Adrenal gland (tissue), 12 donors: Measurements from ENCODE around the gene TAF13. TPM values are rescaled to one million over a fixed set of nuclear protein-coding genes. Genes with fewer than 3 reads are reported as not detected.

Source experiments
- DNase-seq, 7 donors: peaks; one replicate each; pipeline ENCODE4 v3.0.0-alpha.2; 2019 to 2020
- H3K27ac ChIP-seq, 5 donors: fragments of 200-600 bp; sonication (generic) in 4 of 5; 1 replicate in 3 of 5; 2 replicates in 2 of 5; pipeline versions ENCODE4 v1.5.1 to v1.8.0; 2016 to 2020; ENCODE audit warnings: mild to moderate bottlenecking in 1 of 5
- H3K27me3 ChIP-seq: fragments of 200-600 bp; 2 replicates; pipeline ENCODE4 v1.8.0; 2021
- H3K36me3 ChIP-seq, 2 donors: fragments of 200-600 bp; replicated peaks in 1 of 2; 1 replicate in 1 of 2; 2 replicates in 1 of 2; pipeline versions ENCODE4 v1.5.1 to v1.8.0; 2018 to 2022
- H3K4me1 ChIP-seq, 2 donors: fragments of 200-600 bp; replicated peaks in 1 of 2; 1 replicate in 1 of 2; 2 replicates in 1 of 2; pipeline versions ENCODE4 v1.5.1 to v1.8.0; 2018 to 2021
- H3K4me3 ChIP-seq, 4 donors: fragments of 200-600 bp; sonication (generic) in 3 of 4; one replicate each; pipeline ENCODE4 v1.5.1; 2016 to 2018
- H3K9me3 ChIP-seq, 3 donors: fragments of 200-600 bp; sonication (generic) in 1 of 3; replicated peaks in 1 of 3; 1 replicate in 2 of 3; 2 replicates in 1 of 3; pipeline versions ENCODE4 v1.5.1 to v1.8.0; 2016 to 2021
- POLR2A ChIP-seq, 2 donors: fragments of 450-650 bp; IDR thresholded peaks; one replicate each; pipeline ENCODE4 v1.6.1; 2017; ENCODE audit warnings: antibody characterized with exemption in 2 of 2, mild to moderate bottlenecking in 2 of 2, moderate library complexity in 1 of 2
- WGBS, 4 donors: extraction: QIAGEN DNeasy Blood & Tissue Kit in 2 of 4; methylation state at CpG; one replicate each; pipeline versions ENCODE4 v1.1.5 to v1.1.7; 2013 to 2017; 5-methylcytosine and 5-hydroxymethylcytosine counted together
- intact Hi-C, 2 donors: fragments of 100-400 bp; cut with DNase I; formaldehyde crosslinking; loops; one replicate each; pipeline versions ENCODE4 v1.14.1 to v1.15.0; 2022 to 2023
- polyA plus RNA-seq, 3 donors: library from polyadenylated mRNA; stranded (reverse); fragments of 200-250 nt in 2 of 3; fragments of 350-450 nt in 1 of 3; fragmentation: Illumina TruSeq in 1 of 3; extraction: RNeasy Lipid Tissue Mini Kit (QIAGEN cat#74804) in 1 of 3; gene quantifications; one replicate each; pipeline ENCODE4 v1.2.3, GENCODE V29; 2013 to 2014
- total RNA-seq, 9 donors: library from RNA; depleted of rRNA in 4 of 9; stranded (reverse); fragments of >200 nt in 4 of 9; fragments of 120-200 nt in 1 of 9; fragmentation: NEBNext Ultra II Directional in 1 of 9; extraction: Animal tissue kit (Norgen Biotek cat#: 25700) in 1 of 9; gene quantifications; one replicate each; pipeline versions ENCODE4 v1.1.0 to v1.2.4, GENCODE V29; 2013 to 2023
- TF ChIP-seq, protein P1 (sequence below), 6 experiments: fragments of 450-650 bp in 4 of 6; fragments of 200-600 bp in 2 of 6; sonication (generic) in 1 of 6; IDR thresholded peaks; 1 replicate in 5 of 6; 2 replicates in 1 of 6; pipeline versions ENCODE4 v1.5.1 to v1.8.0; 2016 to 2021; ENCODE audit warnings: antibody characterized with exemption in 6 of 6, mild to moderate bottlenecking in 2 of 6, moderate library complexity in 1 of 6
- donor health status: healthy with polysubstance abuse.
- donor health status: Bipolar disorder and iron deficiency.
- donor health status: DM: yes; HTN: yes; CAD: no.
- donor health status: DM: no; HTN: no; CAD: no.
- donor health status: DM: no; HTN: no; CAD: no.
- donor health status: DM: yes; HTN: yes; CAD: no.

TAF13 gene
- total and polyA plus RNA-seq, 12 donors, result 11.7 to 96.5 (median 31.1) TPM

DNA sequence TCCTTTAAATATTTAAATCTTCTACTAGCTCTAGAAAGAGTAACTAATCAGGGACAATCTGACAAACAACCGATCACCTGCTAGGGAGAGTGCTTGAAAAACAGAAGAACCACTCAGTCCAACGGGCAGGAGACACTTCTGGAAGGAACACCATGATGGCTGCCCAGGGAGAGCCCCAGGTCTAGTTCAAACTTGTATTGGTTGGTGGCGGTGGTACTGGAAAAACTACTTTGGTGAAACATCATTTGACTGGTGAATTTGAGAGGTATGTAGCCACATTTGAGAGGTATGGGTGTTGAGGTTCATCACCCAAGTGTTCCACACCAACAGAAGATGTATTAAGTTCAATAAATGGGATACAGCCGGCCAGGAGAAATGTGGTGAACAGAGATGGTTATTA, 29.1 kb downstream of the TAF13 start:
- Histone ChIP-seq H3K27ac (no peak overlapping the region), H3K4me3 (no peak overlapping the region), H3K4me1 (peaks cover 0 to 4% of the 10 kb centered on the region in 2 donors), H3K36me3 (no peaks in the 10 kb centered on the region), H3K9me3 (no peaks in the 10 kb centered on the region), H3K27me3 (no peaks in the 10 kb centered on the region)
- peak in 1 of 7 donors; percentile 23 for DNase-seq
- intact Hi-C loops, result no loop called here
- TF ChIP-seq, protein P1, sequence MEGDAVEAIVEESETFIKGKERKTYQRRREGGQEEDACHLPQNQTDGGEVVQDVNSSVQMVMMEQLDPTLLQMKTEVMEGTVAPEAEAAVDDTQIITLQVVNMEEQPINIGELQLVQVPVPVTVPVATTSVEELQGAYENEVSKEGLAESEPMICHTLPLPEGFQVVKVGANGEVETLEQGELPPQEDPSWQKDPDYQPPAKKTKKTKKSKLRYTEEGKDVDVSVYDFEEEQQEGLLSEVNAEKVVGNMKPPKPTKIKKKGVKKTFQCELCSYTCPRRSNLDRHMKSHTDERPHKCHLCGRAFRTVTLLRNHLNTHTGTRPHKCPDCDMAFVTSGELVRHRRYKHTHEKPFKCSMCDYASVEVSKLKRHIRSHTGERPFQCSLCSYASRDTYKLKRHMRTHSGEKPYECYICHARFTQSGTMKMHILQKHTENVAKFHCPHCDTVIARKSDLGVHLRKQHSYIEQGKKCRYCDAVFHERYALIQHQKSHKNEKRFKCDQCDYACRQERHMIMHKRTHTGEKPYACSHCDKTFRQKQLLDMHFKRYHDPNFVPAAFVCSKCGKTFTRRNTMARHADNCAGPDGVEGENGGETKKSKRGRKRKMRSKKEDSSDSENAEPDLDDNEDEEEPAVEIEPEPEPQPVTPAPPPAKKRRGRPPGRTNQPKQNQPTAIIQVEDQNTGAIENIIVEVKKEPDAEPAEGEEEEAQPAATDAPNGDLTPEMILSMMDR (IDR thresholded peaks at IDR 0.05), result no peak
- no peak for TF ChIP-seq POLR2A (IDR thresholded peaks at IDR 0.05)
- 79 to 86% (median 81%) methylated on average over 4 of the region's 4 CpGs for WGBS, 4 donors

DNA sequence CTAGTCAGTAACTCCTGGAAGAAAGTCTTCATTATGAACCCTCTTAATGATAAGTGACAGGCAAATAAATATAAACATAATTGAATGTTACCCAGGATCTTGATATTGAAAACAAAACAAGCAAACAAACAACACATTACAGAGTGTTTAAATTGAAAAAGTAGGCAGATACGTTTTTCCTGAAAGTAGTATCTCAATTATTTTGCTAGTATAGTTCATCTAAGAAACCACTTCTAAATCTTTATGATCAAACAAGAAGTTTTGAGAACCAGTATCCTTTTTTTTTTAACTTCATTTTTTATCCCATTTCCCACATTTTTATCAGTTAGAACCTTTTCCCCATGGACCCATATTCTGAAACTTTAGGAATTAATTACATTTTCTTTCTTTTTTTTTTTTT, 30.2 kb downstream of the TAF13 start:
- 33 to 59% (median 42%) methylated on average over 1 of the region's 1 CpG for WGBS, 4 donors
- Histone ChIP-seq H3K36me3 (no peaks in the 10 kb centered on the region), H3K27me3 (no peaks in the 10 kb centered on the region), H3K4me1 (peaks cover 0 to 9% of the 10 kb centered on the region in 2 donors), H3K4me3 (no peak overlapping the region), H3K9me3 (no peaks in the 10 kb centered on the region), H3K27ac (no peak overlapping the region)
- DNase-seq, result no peak
- TF ChIP-seq POLR2A (IDR thresholded peaks at IDR 0.05), result no peak
- TF ChIP-seq, protein P1 (IDR thresholded peaks at IDR 0.05), result no peak
- intact Hi-C loops, result no loop called here

DNA sequence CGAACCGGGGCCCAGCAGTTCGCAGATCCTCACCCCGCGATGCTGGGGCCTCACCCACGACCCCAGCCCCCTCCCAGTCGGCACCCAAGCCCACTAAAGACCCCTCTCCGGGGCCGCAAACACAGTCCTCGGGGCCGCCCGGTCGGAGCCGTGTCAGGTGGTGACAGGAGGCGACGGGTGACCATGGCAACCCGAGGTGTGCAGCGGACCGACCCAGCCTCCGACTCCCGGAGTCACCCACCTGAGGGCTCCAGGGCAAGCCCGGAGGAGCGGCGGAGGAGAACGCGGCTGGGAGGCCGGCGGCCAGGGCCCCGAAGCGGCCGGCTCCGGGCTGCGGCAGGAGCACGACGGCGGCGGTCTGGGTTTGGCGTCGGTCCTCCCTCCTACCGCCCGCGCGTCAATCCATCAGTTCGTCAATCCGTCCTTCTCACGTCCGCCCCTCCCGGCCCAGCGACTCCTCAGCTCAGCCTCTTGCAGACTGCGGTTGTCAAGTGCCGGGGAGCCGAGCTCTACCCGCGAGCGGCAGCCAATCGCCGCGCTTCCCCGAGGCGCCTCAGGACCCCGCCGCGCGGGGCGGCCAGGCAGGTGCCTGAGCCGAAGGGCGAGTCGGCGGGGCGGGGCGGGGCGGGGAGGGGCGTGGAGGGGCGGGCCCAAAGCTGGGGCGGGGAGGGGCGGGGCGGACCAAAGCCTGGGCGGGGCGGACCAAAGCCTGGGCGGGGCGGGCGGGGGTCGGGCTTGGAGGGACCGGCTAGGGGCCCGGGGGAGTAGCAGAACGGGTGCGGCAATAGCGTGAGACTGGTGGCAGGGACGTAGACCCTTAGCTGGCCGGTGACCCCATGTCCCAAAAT, 34.0 kb downstream of the TAF13 start, which contains the start of gene WDR47:
Gene WDR47, minus strand, starts transcription at position 482 of the 848 bp plus-strand sequence. CDS start 18,590 bp downstream, outside the sequence.
- Histone ChIP-seq H3K36me3 (no peaks in the 10 kb centered on the region), H3K27me3 (no peaks in the 10 kb centered on the region), H3K4me1 (peaks cover 0 to 15% of the 10 kb centered on the region in 2 donors), H3K9me3 (no peaks in the 10 kb centered on the region), H3K27ac (peak within 1 kb of the TSS in 4 of 5 donors; percentile 55 to 85 (median 72)), H3K4me3 (peak within 1 kb of the TSS; percentile 86 to 98 (median 91))
- 0 to 2% (median 1%) methylated on average over 12 to 88 of the region's 90 CpGs for WGBS, 4 donors
- intact Hi-C loops, result no loop called here
- DNase-seq, result peak; percentile 93 to 98 (median 94)
- TF ChIP-seq, protein P1 (IDR thresholded peaks at IDR 0.05), result no peak
- TF ChIP-seq POLR2A (IDR thresholded peaks at IDR 0.05), result peak; percentile 96 to 98

DNA sequence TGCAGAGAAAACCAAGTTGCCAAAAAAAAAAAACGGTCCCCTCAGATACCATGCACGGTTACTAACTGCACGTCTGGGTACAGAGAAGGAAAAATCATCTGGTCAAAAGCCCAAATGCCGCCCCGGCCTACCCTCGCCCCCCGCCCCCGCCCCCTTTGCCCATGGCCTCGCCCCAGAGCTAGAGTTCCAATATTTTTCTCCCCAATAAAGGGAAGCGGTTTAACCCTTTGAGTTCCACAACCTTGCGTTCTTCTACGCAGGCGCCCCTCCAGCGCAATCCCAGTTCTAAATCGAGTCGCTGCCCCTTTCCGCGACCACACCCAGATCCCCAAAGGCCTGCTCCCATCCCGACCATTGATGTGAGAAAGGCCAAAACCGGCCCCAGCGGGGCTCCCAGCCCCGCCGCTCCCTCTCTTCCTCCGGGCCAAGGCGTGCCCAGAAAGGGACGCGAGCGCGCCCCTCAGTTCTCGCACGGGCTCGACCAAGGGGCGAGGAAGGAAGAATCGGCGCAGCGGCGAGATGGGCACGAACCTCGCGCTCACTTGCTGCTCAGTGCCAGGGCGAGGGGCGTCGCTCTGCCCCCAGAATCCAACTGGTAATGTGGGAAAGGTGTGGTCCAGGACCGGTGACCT, 34.7 kb downstream of the TAF13 start:
- 0 to 1% (median 1%) methylated on average over 20 to 44 of the region's 44 CpGs for WGBS, 4 donors
- Histone ChIP-seq H3K4me1 (peaks cover 0 to 15% of the 10 kb centered on the region in 2 donors), H3K9me3 (no peaks in the 10 kb centered on the region), H3K27me3 (no peaks in the 10 kb centered on the region), H3K27ac (peak overlapping the region in 4 of 5 donors; percentile 55 to 85 (median 72)), H3K4me3 (peak overlapping the region; percentile 86 to 98 (median 91)), H3K36me3 (no peaks in the 10 kb centered on the region)
- TF ChIP-seq, protein P1 (IDR thresholded peaks at IDR 0.05), result no peak
- no peak for TF ChIP-seq POLR2A (IDR thresholded peaks at IDR 0.05)
- DNase-seq, result peak in 6 of 7 donors; percentile 14 to 32 (median 20)
- intact Hi-C loops, result no loop called here
